RPMI7951 (cell line): ENCODE data around the gene MRM2. TPM values are rescaled to one million over a fixed set of nuclear protein-coding genes. Genes with fewer than 3 reads are reported as not detected.

Experiments used
- DNase-seq: peaks from one replicate; pipeline ENCODE4 v3.0.0-alpha.2; 2012; ENCODE audit warnings: low read depth
- total RNA-seq: library from RNA; depleted of rRNA; stranded (reverse); fragments of >200 nt; shearing (Covaris generic); gene quantifications from 2 replicates; pipeline ENCODE4 v1.2.3, GENCODE V29; 2014; rRNA removed

The MRM2 gene
- total RNA-seq, 1 experiment from 2014 or later: 36.8 TPM

DNA sequence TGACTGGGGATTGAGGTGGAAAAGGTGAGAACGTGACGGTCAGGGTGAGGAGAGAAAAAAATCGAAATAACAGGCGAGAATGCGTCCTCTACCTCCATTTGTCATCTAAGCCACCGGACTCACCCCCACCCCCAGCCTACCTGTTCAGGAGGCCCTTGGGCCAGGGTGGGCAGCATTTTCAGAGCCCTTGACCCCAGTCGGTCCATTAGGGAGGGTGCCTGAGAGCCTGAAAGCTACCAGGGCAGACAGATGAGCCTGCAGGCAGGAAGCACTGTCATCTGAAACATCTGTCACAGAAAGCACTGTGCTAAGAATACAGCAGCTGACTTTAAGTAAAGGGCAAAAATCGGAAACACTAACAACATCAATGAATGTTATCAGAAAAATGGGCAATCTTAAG, 56.3 kb downstream of the MRM2 start:
- no peak for DNase-seq

Other genes starting within 250 kb of the MRM2 start
- 133 and 165 TPM in 2 replicates for gene MAD1L1, start 9.3 kb downstream of the MRM2 start, total RNA-seq
- gene NUDT1, start within 50 bp of the MRM2 start, total RNA-seq: 131 and 171 TPM in 2 replicates
- 8.9 and 24.2 TPM in 2 replicates for gene SNX8, start 72.2 kb upstream of the MRM2 start, total RNA-seq
- 182 and 205 TPM in 2 replicates for gene EIF3B, start 112.6 kb upstream of the MRM2 start, total RNA-seq
- gene CHST12, start 161.4 kb upstream of the MRM2 start, total RNA-seq: 5.9 and 8.0 TPM in 2 replicates
- not detected in 2 replicates for gene GRIFIN, start 234.2 kb upstream of the MRM2 start, total RNA-seq